GM21576 (cell line): ENCODE data around the gene CA10.

ENCODE experiments used
- ATAC-seq: cut with Tn5 transposase; IDR thresholded peaks from one replicate; pipeline ENCODE4 v1.9.1; 2021; ENCODE audit warnings: mild to moderate bottlenecking, moderate library complexity; ENCODE audit not compliant: unreplicated experiment

CA10 gene

GRCh38 chr17:52158450-52159042 is at the start of gene CA10:
TSS of gene CA10 (minus strand) at chr17:52158714.
- ATAC-seq: no peak

DNA sequence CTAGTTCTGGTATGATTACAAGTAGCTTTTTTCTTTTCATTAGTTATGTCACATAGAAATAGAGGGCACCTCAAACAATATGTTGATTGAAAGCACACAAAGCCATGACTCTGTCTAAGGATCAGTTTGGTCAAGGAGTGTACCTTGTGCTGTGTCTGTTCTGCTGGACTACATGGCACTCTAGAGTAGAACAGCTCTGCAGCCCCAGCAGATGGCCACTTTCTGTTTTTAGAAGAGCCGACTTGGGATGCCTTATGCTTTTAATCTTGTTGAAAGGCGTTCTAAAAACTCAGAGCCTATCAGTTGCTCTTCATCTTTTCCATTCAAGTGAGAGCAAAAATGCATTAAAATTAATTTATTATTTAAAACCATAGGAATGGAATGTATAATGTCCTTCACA is 49.3 kb upstream of the CA10 start:
- no peak for ATAC-seq

- no peak for ATAC-seq
Observed at GRCh38 chr17:52202520-52203080, 44.1 kb upstream of the CA10 start.

- ATAC-seq: no peak
Observed at GRCh38 chr17:52201767-52202519, 43.4 kb upstream of the CA10 start.

DNA sequence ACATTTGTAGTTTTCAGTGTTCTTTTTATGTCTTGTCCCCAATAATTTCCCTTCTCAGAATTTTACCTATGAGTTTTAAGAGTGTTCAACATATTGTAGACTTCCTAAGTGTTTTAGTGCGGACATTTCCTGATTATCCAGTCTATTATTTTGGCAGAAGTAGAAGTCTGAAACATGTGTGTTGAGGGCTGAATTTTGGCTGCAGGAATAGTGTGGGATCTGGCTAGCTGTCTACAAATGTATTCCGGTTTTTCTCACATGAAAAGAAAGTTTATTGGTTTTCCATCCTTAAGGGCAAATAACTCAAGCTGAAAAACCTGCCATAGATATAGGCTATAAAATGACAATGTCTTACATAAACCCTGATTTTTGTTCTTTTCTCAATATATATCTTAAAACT is 33.0 kb upstream of the CA10 start:
- no peak for ATAC-seq

- no peak for ATAC-seq
Observed at GRCh38 chr17:52181782-52182181, 23.3 kb upstream of the CA10 start.

- no peak for ATAC-seq
Observed at GRCh38 chr17:52178012-52178411, 19.5 kb upstream of the CA10 start.

- ATAC-seq: no peak
Observed at GRCh38 chr17:52170963-52171572, 12.6 kb upstream of the CA10 start.

DNA sequence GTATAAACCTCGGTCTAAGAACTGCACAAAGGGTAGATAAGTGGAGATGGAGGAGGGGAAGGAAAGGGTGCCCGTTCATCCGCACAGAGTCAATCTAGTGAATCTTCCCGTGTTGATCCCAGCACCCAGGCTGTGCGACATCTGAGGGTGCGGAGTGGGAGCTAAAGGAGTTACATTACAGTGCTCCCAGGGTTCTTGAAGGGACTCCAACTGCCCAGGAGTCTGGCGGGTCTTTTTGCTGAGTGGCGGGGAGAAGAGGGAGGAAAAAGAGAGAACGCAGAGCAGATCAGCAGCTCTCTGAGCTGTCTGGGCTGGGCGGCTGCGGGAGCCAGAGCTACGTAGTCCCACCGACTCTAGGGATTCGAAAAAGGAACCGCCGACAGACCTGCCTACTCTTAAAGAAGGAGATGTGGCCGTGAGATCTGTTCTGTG is 1.6 kb upstream of the CA10 start:
- ATAC-seq: no peak

DNA sequence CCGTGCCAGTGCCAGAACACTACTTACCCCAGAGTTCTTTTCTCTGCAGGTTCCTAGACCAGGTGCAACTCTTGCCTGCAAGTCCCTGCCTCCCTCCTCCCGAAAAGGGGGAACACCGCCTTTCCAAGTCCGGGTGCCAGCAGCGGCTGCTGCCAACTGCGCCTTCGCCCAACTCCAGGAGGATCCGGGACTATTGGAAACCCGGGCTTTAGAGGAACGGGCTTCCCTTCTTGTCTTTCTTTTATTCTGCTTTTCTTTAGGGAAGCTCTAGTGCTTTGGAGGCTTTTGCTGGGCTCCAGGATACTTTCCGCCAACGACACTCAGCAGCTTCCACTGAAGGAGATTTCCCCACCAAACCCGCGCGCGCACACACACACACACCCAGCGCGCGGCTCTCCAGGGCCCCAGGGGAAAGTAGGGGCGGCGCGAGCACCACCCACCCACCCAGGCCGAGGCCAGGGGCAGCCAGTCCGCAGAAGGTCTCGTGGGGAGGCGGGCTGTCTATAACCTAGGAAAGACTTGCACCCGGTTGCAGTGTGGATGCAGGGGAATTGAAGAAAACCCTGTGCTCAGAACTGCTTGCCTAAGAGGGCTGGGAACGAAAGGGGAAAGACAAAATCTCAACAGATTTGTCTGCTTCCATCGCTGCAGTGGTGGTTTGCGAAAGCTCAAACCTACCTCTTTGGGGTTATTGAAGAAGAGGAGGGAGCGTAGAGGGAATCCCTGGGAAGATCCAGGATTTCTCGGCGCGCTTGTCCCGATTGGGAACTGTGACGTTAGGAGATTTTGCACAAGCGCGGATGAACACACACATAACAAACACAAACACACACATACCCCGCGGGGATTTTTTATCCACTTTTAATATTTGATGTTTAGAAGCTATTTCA is 977 bp upstream of the CA10 start:
- no peak for ATAC-seq

DNA sequence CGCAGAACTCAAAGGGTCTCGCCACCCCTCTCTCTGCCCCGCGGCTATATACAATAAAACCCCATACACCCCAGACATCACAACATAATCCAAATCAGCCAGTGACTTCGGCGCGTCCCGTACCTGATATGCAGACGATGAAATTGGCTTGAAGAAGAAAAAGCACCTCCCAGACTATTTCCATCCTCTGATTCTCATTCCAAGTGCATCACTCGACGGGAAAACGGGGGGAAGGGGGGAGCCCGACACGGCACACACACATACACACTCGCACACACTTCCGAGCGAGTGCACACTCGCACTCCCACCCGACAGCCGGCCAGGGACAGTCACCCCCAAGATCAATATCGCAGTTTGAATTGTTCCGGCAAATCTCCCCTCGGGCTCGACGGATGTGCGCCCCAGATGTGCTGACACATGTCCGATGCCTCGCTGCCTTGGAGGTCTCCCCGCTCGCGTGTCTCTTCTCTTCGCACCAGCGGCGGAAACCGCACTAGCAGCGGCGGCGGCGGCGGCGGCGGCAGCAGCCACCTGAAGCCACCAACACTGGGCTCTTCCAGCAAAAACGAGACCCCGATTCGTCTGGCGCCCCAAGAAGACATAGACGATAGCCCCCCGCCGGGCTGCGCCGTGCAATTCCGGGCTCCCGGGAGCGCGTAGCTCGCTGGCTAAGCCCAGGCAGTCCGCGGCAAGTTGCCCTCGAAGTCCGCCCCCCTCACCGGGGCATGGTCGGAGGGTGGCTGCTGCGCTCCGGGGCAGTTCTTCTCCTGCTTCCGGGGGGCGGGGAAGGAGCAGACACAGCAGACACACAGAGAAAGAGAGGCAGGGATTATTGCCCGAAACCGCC is 688 bp downstream of the CA10 start:
- ATAC-seq: no peak

GRCh38 chr17:52156576-52157570 is 1.6 kb downstream of the CA10 start:
- ATAC-seq: no peak

- no peak for ATAC-seq
Observed at GRCh38 chr17:52155301-52155700, 3.2 kb downstream of the CA10 start.

DNA sequence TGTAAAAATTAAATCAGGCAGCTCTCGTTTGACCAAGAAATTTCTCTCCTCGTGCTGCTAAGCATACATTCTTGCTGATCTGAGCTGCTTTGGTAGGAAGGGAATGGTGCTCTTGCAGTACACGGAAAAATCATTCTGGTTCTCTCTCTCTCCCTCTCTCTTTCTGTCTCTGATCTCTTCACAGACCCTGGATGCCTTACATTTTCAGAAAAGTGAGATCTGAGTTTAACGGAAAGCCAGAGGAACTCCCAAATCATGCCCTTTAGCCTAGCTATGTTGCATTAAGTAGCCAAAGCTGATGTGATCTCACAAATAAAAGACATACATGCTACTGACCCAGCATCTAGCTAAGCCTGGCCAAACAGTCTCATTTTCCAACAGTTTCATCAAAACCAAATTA is 4.0 kb downstream of the CA10 start:
- ATAC-seq: no peak

GRCh38 chr17:52150935-52151334 is 7.6 kb downstream of the CA10 start:
- ATAC-seq: no peak

- ATAC-seq: no peak
Observed at GRCh38 chr17:52149626-52150025, 8.9 kb downstream of the CA10 start.

- ATAC-seq: no peak
Observed at GRCh38 chr17:52148969-52149351, 9.6 kb downstream of the CA10 start.

- ATAC-seq: no peak
Observed at GRCh38 chr17:52148288-52148968, 10.1 kb downstream of the CA10 start.
